Measurements from ENCODE around the gene ETV4. TPM values are rescaled to one million over a fixed set of nuclear protein-coding genes. Genes with fewer than 3 reads are reported as not detected.

Gene ETV4
- total and polyA plus RNA-seq, 2 of the 13 experiments (the other 11 are each of a cell fraction or from before 2014, with no cell fraction given), result 128 to 330 TPM

DNA sequence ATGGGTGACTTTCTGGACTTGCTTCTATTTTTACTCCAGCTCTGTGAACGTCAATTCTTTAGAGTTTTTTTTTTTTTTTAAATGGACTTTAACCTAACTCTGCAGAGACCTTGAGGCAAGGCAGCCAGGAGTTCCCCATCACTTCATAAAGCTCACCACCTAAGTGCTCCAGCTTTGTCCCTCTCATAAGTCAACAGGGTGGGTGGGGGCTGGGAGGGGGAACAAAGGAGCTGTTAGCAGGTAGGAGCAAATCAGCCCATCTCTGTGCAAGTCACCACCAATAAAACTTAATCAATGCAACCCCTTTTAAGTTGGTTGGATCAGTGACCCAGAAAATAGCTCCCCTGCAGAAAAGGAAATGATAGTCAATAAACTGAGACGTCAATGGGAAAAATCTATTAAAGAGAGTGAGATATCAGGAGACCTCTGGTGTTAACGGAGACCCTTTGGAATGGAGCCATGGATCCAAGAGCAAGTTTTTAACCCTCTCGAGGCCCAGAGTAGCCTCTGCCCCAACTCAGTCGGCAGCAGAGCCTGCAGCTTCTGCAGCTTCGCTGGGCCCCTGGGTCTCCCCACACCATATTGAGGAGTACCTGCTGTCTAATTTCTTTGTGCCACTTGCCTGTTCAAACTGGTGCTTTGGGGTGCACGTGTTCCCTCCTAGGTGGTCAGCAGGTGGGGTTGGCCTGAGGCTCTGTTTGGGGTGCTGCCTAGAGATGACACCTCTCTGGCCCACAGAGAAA, 27.6 kb upstream of the ETV4 start (continued):
- TF ChIP-seq, protein P1, sequence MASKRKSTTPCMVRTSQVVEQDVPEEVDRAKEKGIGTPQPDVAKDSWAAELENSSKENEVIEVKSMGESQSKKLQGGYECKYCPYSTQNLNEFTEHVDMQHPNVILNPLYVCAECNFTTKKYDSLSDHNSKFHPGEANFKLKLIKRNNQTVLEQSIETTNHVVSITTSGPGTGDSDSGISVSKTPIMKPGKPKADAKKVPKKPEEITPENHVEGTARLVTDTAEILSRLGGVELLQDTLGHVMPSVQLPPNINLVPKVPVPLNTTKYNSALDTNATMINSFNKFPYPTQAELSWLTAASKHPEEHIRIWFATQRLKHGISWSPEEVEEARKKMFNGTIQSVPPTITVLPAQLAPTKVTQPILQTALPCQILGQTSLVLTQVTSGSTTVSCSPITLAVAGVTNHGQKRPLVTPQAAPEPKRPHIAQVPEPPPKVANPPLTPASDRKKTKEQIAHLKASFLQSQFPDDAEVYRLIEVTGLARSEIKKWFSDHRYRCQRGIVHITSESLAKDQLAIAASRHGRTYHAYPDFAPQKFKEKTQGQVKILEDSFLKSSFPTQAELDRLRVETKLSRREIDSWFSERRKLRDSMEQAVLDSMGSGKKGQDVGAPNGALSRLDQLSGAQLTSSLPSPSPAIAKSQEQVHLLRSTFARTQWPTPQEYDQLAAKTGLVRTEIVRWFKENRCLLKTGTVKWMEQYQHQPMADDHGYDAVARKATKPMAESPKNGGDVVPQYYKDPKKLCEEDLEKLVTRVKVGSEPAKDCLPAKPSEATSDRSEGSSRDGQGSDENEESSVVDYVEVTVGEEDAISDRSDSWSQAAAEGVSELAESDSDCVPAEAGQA (IDR thresholded peaks at IDR 0.05; ENCODE audit: low read depth), result no peak
- TF ChIP-seq, protein P1 (CRISPR knock-in tag; IDR thresholded peaks at IDR 0.05; ENCODE audit: borderline replicate concordance), result no peak
- TF ChIP-seq, protein P2, sequence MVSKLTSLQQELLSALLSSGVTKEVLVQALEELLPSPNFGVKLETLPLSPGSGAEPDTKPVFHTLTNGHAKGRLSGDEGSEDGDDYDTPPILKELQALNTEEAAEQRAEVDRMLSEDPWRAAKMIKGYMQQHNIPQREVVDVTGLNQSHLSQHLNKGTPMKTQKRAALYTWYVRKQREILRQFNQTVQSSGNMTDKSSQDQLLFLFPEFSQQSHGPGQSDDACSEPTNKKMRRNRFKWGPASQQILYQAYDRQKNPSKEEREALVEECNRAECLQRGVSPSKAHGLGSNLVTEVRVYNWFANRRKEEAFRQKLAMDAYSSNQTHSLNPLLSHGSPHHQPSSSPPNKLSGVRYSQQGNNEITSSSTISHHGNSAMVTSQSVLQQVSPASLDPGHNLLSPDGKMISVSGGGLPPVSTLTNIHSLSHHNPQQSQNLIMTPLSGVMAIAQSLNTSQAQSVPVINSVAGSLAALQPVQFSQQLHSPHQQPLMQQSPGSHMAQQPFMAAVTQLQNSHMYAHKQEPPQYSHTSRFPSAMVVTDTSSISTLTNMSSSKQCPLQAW (CRISPR knock-in tag; IDR thresholded peaks at IDR 0.05), result peak; percentile 10; the same call in 1 of the 2 replicates
- 0 out of 2 replicates have a peak, but pooled peaks have one; percentile 23 for TF ChIP-seq SNAI1 (CRISPR knock-in tag; IDR thresholded peaks at IDR 0.05; ENCODE audit: borderline replicate concordance)
- peak; percentile 64 for TF ChIP-seq SAP130 (CRISPR knock-in tag; IDR thresholded peaks at IDR 0.05; ENCODE audit: low read depth)
- 0 out of 2 replicates have a peak, but pooled peaks have one; percentile 37 for TF ChIP-seq ZNF430 (CRISPR knock-in tag; IDR thresholded peaks at IDR 0.05)
- TF ChIP-seq DPF2 (CRISPR knock-in tag; IDR thresholded peaks at IDR 0.05; ENCODE audit: borderline replicate concordance, low read depth), result peak; percentile 18; the same call in 1 of the 2 replicates
- TF ChIP-seq ZNF883 (CRISPR knock-in tag; IDR thresholded peaks at IDR 0.05; ENCODE audit: not compliant biosample characterization), result peak; percentile 41
- TF ChIP-seq NAIF1 (CRISPR knock-in tag; IDR thresholded peaks at IDR 0.05; ENCODE audit: borderline replicate concordance), result no peak
- 0 out of 2 replicates have a peak, but pooled peaks have one; percentile 0 for TF ChIP-seq ARNTL (CRISPR knock-in tag; IDR thresholded peaks at IDR 0.05)
- TF ChIP-seq, protein P3, sequence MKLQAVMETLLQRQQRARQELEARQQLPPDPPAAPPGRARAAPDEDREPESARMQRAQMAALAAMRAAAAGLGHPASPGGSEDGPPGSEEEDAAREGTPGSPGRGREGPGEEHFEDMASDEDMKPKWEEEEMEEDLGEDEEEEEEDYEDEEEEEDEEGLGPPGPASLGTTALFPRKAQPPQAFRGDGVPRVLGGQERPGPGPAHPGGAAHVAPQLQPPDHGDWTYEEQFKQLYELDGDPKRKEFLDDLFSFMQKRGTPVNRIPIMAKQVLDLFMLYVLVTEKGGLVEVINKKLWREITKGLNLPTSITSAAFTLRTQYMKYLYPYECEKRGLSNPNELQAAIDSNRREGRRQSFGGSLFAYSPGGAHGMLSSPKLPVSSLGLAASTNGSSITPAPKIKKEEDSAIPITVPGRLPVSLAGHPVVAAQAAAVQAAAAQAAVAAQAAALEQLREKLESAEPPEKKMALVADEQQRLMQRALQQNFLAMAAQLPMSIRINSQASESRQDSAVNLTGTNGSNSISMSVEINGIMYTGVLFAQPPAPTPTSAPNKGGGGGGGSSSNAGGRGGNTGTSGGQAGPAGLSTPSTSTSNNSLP (IDR thresholded peaks at IDR 0.05; ENCODE audit: low read depth, low read length), result 0 out of 2 replicates have a peak, but pooled peaks have one; percentile 21
- TF ChIP-seq HMG20A (CRISPR knock-in tag; IDR thresholded peaks at IDR 0.05; ENCODE audit: borderline replicate concordance), result peak; percentile 67
- TF ChIP-seq MEIS1 (CRISPR knock-in tag; IDR thresholded peaks at IDR 0.05; ENCODE audit: borderline replicate concordance), result peak; percentile 63; the same call in 1 of the 2 replicates
- TF ChIP-seq ZNF678 (CRISPR knock-in tag; IDR thresholded peaks at IDR 0.05), result no peak
- no peak for TF ChIP-seq SP2 (CRISPR knock-in tag; IDR thresholded peaks at IDR 0.05)
- 0 out of 2 replicates have a peak, but pooled peaks have one; percentile 30 for TF ChIP-seq ZNF30 (CRISPR knock-in tag; IDR thresholded peaks at IDR 0.05)
- peak; percentile 97 for TF ChIP-seq ZNF652 (CRISPR knock-in tag; IDR thresholded peaks at IDR 0.05; ENCODE audit: borderline replicate concordance, low read depth)
- TF ChIP-seq KLF12 (CRISPR knock-in tag; IDR thresholded peaks at IDR 0.05; ENCODE audit: borderline replicate concordance), result 0 out of 2 replicates have a peak, but pooled peaks have one; percentile 28
- TF ChIP-seq MED8 (CRISPR knock-in tag; IDR thresholded peaks at IDR 0.05; ENCODE audit: insufficient replicate concordance), result peak; percentile 37
- TF ChIP-seq ZBTB3 (CRISPR knock-in tag; IDR thresholded peaks at IDR 0.05; ENCODE audit: borderline replicate concordance, low read depth), result no peak
